ENCODE data around the gene THOC5. TPM values are rescaled to one million over a fixed set of nuclear protein-coding genes. Genes with fewer than 3 reads are reported as not detected.

THOC5 gene
- total and polyA plus RNA-seq, 4 donors = 21.0 to 51.8 (median 27.9) TPM

DNA sequence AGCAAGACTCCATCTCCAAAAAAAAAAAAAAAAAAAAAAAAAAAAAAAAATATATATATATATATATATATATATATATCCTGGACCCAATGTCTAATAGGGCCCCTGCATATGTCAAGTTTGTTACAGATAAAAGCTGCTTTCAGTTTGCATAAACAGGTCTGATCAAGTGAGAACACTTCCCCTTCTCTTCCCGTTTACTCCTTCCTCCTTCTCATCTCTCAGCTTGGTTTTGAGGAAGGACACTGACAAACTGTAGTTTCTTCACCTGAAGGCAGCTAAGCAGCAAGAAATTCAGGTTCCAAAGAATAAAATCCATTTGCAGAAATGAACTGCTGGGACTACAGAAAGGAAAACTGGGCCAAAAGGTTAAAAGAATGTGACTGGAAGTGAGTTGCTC lies 11.7 kb downstream of the THOC5 start:
- no peak for DNase-seq
- H3K36me3 ChIP-seq (ENCODE audit: control insufficient read depth in 4 of 4, insufficient read depth in 4 of 4, low read length in 4 of 4) = peaks cover 24 to 38% (median 29%) of the 10 kb centered on the region in 4 donors
- WGBS, 2 donors = 46 to 62% methylated on average over 1 of the region's 1 CpG
- H3K9ac ChIP-seq (ENCODE audit: insufficient read depth in 1 of 2, low read length in 2 of 2) = no peak overlapping the region
- TF ChIP-seq, protein P1, sequence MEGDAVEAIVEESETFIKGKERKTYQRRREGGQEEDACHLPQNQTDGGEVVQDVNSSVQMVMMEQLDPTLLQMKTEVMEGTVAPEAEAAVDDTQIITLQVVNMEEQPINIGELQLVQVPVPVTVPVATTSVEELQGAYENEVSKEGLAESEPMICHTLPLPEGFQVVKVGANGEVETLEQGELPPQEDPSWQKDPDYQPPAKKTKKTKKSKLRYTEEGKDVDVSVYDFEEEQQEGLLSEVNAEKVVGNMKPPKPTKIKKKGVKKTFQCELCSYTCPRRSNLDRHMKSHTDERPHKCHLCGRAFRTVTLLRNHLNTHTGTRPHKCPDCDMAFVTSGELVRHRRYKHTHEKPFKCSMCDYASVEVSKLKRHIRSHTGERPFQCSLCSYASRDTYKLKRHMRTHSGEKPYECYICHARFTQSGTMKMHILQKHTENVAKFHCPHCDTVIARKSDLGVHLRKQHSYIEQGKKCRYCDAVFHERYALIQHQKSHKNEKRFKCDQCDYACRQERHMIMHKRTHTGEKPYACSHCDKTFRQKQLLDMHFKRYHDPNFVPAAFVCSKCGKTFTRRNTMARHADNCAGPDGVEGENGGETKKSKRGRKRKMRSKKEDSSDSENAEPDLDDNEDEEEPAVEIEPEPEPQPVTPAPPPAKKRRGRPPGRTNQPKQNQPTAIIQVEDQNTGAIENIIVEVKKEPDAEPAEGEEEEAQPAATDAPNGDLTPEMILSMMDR (IDR thresholded peaks at IDR 0.05; ENCODE audit: control extremely low read depth, extremely low read depth) = no peak
- no peaks in the 10 kb centered on the region for H3K9me3 ChIP-seq (ENCODE audit: control insufficient read depth in 4 of 4, insufficient read depth in 3 of 4, low read length in 3 of 4)
- H3K27me3 ChIP-seq (ENCODE audit: control insufficient read depth in 3 of 3, insufficient read depth in 3 of 3, low read length in 2 of 3) = no peaks in the 10 kb centered on the region
- no peak overlapping the region for H3K27ac ChIP-seq (ENCODE audit: low read depth in 1 of 2, low read length in 1 of 2)
- no peaks in the 10 kb centered on the region for H3K4me1 ChIP-seq (ENCODE audit: control insufficient read depth in 5 of 5, insufficient read depth in 5 of 5, low read length in 5 of 5)
- no peak for ATAC-seq (ENCODE audit: insufficient read depth, low FRiP score)
- no peak overlapping the region for H3K4me3 ChIP-seq

DNA sequence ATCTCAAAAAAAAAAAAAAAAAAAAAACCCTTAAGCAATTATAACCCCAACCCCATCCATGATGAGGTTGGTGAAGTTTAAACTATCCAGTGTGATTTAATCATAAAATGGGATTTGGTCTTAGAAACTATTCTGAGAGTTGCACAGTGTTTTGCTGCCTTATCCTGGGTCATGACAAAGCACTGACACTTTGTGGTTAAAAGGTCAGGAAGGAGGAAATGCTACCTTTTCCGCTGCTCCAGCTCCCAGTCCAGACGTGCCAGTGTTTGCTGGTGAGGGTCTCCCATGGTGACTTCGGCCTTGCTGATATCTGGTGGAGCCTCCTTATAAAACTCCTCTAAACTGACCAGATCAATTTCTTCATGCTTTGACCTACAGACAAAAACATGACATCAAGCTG lies 14.5 kb downstream of the THOC5 start:
- no peak for DNase-seq
- Histone ChIP-seq H3K36me3 (ENCODE audit: control insufficient read depth in 4 of 4, insufficient read depth in 4 of 4, low read length in 4 of 4) (peaks cover 31 to 50% (median 35%) of the 10 kb centered on the region in 4 donors), H3K27me3 (ENCODE audit: control insufficient read depth in 3 of 3, insufficient read depth in 3 of 3, low read length in 2 of 3) (no peaks in the 10 kb centered on the region), H3K4me1 (ENCODE audit: control insufficient read depth in 5 of 5, insufficient read depth in 5 of 5, low read length in 5 of 5) (no peaks in the 10 kb centered on the region), H3K9me3 (ENCODE audit: control insufficient read depth in 4 of 4, insufficient read depth in 3 of 4, low read length in 3 of 4) (no peaks in the 10 kb centered on the region), H3K27ac (ENCODE audit: low read depth in 1 of 2, low read length in 1 of 2) (no peak overlapping the region), H3K9ac (ENCODE audit: insufficient read depth in 1 of 2, low read length in 2 of 2) (no peak overlapping the region), H3K4me3 (no peak overlapping the region)
- no peak for ATAC-seq (ENCODE audit: insufficient read depth, low FRiP score)
- TF ChIP-seq, protein P1 (IDR thresholded peaks at IDR 0.05; ENCODE audit: control extremely low read depth, extremely low read depth) = no peak
- 68 to 80% methylated on average over 3 of the region's 3 CpGs for WGBS, 2 donors

DNA sequence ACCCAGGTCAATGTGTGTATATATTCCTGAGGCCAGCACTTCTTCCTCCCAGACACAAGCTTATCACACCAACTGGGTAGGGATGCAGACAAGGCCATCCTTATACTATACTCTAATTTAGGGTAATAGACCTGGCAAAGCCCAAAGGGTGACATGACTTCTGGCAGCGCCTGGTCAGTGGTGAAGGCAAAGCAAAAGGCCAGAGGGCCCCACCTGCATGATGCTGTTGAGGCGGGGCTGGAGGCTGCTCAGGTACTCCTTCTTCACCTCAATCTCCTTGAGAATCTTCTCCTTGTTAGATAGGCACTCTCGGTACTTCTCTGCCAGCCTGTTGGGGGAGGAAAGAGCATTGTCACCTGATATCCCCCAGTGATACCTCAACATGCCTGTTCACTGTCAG lies 17.1 kb downstream of the THOC5 start:
- Histone ChIP-seq H3K36me3 (ENCODE audit: control insufficient read depth in 4 of 4, insufficient read depth in 4 of 4, low read length in 4 of 4) (peaks cover 33 to 44% (median 39%) of the 10 kb centered on the region in 4 donors), H3K4me3 (no peak overlapping the region), H3K9ac (ENCODE audit: insufficient read depth in 1 of 2, low read length in 2 of 2) (no peak overlapping the region), H3K4me1 (ENCODE audit: control insufficient read depth in 5 of 5, insufficient read depth in 5 of 5, low read length in 5 of 5) (no peaks in the 10 kb centered on the region), H3K27ac (ENCODE audit: low read depth in 1 of 2, low read length in 1 of 2) (no peak overlapping the region), H3K9me3 (ENCODE audit: control insufficient read depth in 4 of 4, insufficient read depth in 3 of 4, low read length in 3 of 4) (peaks cover 0 to 3% (median 0%) of the 10 kb centered on the region in 4 donors), H3K27me3 (ENCODE audit: control insufficient read depth in 3 of 3, insufficient read depth in 3 of 3, low read length in 2 of 3) (no peaks in the 10 kb centered on the region)
- WGBS, 2 donors = 92 to 96% methylated on average over 3 of the region's 3 CpGs
- TF ChIP-seq, protein P1 (IDR thresholded peaks at IDR 0.05; ENCODE audit: control extremely low read depth, extremely low read depth) = no peak
- DNase-seq (no peak), ATAC-seq (ENCODE audit: insufficient read depth, low FRiP score) (no peak)

DNA sequence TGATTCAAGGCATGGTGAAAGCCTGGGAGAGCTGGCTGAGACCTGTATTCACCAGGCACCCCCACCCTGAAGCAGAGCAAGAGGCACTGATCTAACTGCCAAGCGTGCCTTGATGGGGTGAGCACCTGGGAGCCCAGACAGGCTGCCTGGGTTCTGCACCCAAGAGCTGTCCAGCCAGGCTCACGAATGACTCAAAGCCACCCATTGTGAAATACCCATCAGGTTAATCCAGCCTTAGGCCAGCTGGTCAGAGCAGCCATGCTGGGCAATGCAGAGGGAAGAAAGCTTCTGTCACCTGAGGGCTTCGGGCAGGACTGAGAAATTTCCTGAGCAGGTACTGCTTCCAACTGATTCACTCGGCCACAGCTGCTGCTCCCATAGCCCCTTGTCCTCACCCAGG lies 22.1 kb downstream of the THOC5 start:
- TF ChIP-seq, protein P1 (IDR thresholded peaks at IDR 0.05; ENCODE audit: control extremely low read depth, extremely low read depth) = no peak
- H3K4me1 ChIP-seq (ENCODE audit: control insufficient read depth in 5 of 5, insufficient read depth in 5 of 5, low read length in 5 of 5) = no peaks in the 10 kb centered on the region
- 92 to 94% methylated on average over 4 of the region's 4 CpGs for WGBS, 2 donors
- DNase-seq (no peak), ATAC-seq (ENCODE audit: insufficient read depth, low FRiP score) (no peak)
- H3K27ac ChIP-seq (ENCODE audit: low read depth in 1 of 2, low read length in 1 of 2) = no peak overlapping the region
- H3K4me3 ChIP-seq = no peak overlapping the region
- H3K9ac ChIP-seq (ENCODE audit: insufficient read depth in 1 of 2, low read length in 2 of 2) = no peak overlapping the region
- H3K36me3 ChIP-seq (ENCODE audit: control insufficient read depth in 4 of 4, insufficient read depth in 4 of 4, low read length in 4 of 4) = peaks cover 39 to 51% (median 45%) of the 10 kb centered on the region in 4 donors
- H3K9me3 ChIP-seq (ENCODE audit: control insufficient read depth in 4 of 4, insufficient read depth in 3 of 4, low read length in 3 of 4) = peaks cover 0 to 3% (median 0%) of the 10 kb centered on the region in 4 donors
- no peaks in the 10 kb centered on the region for H3K27me3 ChIP-seq (ENCODE audit: control insufficient read depth in 3 of 3, insufficient read depth in 3 of 3, low read length in 2 of 3)

All from lung (tissue), 12 donors.